GM12874 (cell line): ENCODE data around the gene PRKCZ.

Experiments
- CTCF ChIP-seq: IDR thresholded peaks from 2 replicates; pipeline ENCODE4 v1.5.1; 2011; ENCODE audit warnings: low read depth, mild to moderate bottlenecking, control low read depth, low read length, moderate library complexity; ENCODE audit not compliant: insufficient read depth

Gene PRKCZ

GRCh38 chr1:2231532-2232254 lies 181.5 kb downstream of the PRKCZ start:
- no peak for TF ChIP-seq CTCF

DNA sequence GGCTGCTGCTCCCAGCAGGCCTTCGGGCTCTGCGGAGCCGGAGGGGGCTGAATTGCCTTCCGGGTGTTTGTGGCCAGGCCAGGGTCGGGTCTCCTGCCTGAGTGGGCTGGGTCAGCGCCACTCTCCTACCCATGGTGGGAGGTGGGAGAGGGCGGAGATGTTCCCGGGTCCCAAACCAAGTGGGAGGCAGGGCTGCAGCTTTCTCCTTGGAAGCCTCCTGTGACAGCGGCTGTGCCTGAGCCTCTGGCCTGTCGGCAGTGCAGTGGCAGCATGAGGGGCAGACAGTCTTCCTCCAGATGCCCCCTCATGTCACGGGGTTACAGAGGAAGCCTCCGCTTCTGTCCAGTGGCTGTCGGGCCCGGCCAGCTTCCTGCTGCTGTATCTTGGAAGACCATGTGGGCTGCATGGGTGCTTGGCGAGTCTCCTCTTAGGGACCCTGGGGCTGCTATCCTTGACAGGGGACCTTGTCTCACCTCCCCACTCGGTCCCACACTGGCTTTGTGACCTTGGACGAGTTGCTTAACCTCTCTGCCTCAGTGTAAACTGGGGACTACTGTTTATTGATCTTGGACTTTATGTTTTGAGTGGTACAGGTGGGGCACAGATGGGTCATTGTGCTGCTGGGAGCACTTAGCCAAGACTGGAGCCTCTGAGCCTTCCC lies 182.2 kb downstream of the PRKCZ start:
- TF ChIP-seq CTCF = no peak

DNA sequence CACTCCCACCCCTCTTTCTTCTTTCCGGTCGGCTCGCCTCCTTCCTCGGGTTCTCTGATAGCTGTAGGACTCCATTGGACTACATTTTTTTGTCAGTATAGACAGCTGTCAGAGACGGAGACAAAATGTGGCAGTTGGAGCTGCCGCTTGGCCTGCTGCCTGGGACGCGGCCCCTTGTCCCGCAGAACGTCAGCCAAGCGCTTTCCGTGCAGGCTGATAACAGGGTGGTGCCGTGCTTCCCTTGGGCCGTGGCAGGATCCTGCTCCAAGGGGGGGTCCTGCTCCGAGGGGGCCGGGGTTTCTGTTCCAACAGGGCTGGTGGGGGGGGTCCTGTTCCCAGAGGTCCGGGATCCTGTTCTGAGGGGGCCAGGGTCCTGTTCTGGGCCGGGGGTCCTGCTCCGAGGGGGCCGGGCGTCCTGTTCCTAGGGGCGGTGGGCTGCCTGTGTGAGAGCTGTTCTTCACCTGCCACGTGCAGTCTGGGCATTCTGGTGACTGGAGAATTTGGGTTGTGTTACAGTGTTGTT lies 182.8 kb downstream of the PRKCZ start:
- TF ChIP-seq CTCF = no peak

DNA sequence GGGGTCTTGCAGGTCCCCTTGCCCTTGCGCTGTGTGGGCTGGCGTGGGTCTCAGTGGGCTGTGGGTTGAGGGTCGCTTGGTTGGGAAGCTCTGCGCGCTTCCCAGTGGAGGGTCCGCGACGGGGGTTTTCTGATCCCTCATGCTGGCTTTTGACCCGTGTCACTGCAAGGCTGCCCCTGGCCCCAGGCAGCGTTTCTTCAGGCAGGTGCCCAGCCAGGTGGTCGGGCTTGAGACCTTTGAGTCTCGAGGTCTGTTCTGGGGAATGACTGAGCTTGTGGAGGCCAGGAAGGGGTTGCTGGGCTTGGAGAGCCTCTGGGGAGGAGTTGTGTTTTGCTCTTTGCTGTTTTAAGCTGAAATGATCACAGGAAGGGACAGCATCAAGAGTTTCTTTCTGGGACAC lies 183.3 kb downstream of the PRKCZ start:
- TF ChIP-seq CTCF = no peak

GRCh38 chr1:2233997-2234761 lies 184.0 kb downstream of the PRKCZ start:
- no peak for TF ChIP-seq CTCF

GRCh38 chr1:2234762-2235113 lies 184.5 kb downstream of the PRKCZ start:
- TF ChIP-seq CTCF = no peak
